ENCODE measurements around the gene ADAM12. TPM values are rescaled to one million over a fixed set of nuclear protein-coding genes. Genes with fewer than 3 reads are reported as not detected.

The ADAM12 gene
- total RNA-seq, 4 donors from 2014 or later: 0.78 to 10.5 (median 1.2) TPM

- WGBS, 2 donors: 74 to 87% methylated on average over 2 of the region's 2 CpGs
- Histone ChIP-seq H3K27me3 (no peaks in the 10 kb centered on the region), H3K36me3 (no peaks in the 10 kb centered on the region), H3K4me3 (no peak overlapping the region), H3K27ac (no peak overlapping the region), H3K9me3 (no peaks in the 10 kb centered on the region), H3K4me1 (no peaks in the 10 kb centered on the region)
- no peak for TF ChIP-seq CTCF (IDR thresholded peaks at IDR 0.05)
- no peak for TF ChIP-seq EP300 (IDR thresholded peaks at IDR 0.05)
- no peak for TF ChIP-seq POLR2A (IDR thresholded peaks at IDR 0.05)
- DNase-seq (ENCODE audit: low spot score in 2 of 2): no peak
These were observed 222.4 kb downstream of the ADAM12 start for GRCh38 chr10:126165874-126166273.

GRCh38 chr10:126163506-126163905 is 224.8 kb downstream of the ADAM12 start:
- no peaks in the 10 kb centered on the region for H3K4me1 ChIP-seq
- H3K27me3 ChIP-seq: no peaks in the 10 kb centered on the region
- TF ChIP-seq CTCF (IDR thresholded peaks at IDR 0.05) (no peak), EP300 (IDR thresholded peaks at IDR 0.05) (no peak), POLR2A (IDR thresholded peaks at IDR 0.05) (no peak)
- H3K4me3 ChIP-seq: no peak overlapping the region
- WGBS, 2 donors: 47 to 51% methylated on average over 4 of the region's 4 CpGs
- H3K36me3 ChIP-seq: no peaks in the 10 kb centered on the region
- no peaks in the 10 kb centered on the region for H3K9me3 ChIP-seq
- H3K27ac ChIP-seq: no peak overlapping the region
- no peak for DNase-seq (ENCODE audit: low spot score in 2 of 2)

DNA sequence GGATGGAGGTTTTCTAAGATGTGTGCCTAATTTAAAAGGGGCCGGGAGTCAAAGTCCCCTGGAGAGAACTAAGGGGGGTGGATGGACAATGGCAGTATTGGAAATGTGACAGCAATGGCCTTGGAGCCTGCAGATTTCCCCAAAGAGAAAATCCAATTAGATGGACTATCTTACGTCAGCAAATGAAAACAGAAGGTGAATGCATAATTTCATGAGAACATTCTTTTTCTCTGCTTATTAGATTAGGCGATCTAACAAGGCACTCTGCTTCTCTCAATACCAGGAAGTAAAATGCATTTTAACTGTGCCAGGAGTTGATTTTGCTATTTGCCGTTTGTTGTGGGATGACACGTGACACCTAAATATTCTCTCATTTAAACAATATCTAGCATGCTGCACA is 226.6 kb downstream of the ADAM12 start:
- no peaks in the 10 kb centered on the region for H3K4me1 ChIP-seq
- TF ChIP-seq POLR2A (IDR thresholded peaks at IDR 0.05) (no peak), CTCF (IDR thresholded peaks at IDR 0.05) (no peak), EP300 (IDR thresholded peaks at IDR 0.05) (no peak)
- no peak overlapping the region for H3K4me3 ChIP-seq
- H3K27me3 ChIP-seq: no peaks in the 10 kb centered on the region
- DNase-seq (ENCODE audit: low spot score in 2 of 2): no peak
- no peaks in the 10 kb centered on the region for H3K36me3 ChIP-seq
- no peak overlapping the region for H3K27ac ChIP-seq
- no peaks in the 10 kb centered on the region for H3K9me3 ChIP-seq
- 72 to 77% methylated on average over 5 of the region's 5 CpGs for WGBS, 2 donors

GRCh38 chr10:126160971-126161630 is 227.2 kb downstream of the ADAM12 start:
- Histone ChIP-seq H3K36me3 (no peaks in the 10 kb centered on the region), H3K9me3 (no peaks in the 10 kb centered on the region), H3K4me3 (no peak overlapping the region), H3K27me3 (no peaks in the 10 kb centered on the region), H3K27ac (no peak overlapping the region), H3K4me1 (no peaks in the 10 kb centered on the region)
- WGBS, 2 donors: 79 to 89% methylated on average over 10 of the region's 10 CpGs
- TF ChIP-seq POLR2A (IDR thresholded peaks at IDR 0.05) (no peak), EP300 (IDR thresholded peaks at IDR 0.05) (no peak), CTCF (IDR thresholded peaks at IDR 0.05) (no peak)
- DNase-seq (ENCODE audit: low spot score in 2 of 2): no peak

DNA sequence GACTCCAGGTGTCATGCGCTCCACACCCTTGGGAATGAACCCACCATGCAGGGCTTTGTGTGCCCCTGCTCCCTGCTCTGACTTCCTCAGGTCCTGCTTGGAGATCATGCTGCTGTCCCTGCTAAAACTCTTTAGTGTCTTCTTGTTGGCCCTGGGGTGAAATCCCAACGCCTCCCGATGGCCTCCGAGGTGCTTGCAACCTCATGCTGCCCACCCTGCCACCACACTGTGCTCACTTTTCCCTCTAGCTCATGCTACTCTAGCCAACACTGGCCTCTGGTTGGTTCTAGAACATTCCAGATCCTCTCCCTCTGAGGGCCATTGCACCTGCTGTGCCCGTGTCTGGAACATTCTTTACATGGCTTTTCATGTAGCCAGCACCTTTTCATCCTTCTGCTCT is 227.7 kb downstream of the ADAM12 start:
- no peaks in the 10 kb centered on the region for H3K27me3 ChIP-seq
- H3K27ac ChIP-seq: no peak overlapping the region
- 66 to 87% methylated on average over 5 of the region's 5 CpGs for WGBS, 2 donors
- no peaks in the 10 kb centered on the region for H3K9me3 ChIP-seq
- no peak overlapping the region for H3K4me3 ChIP-seq
- H3K4me1 ChIP-seq: no peaks in the 10 kb centered on the region
- TF ChIP-seq CTCF (IDR thresholded peaks at IDR 0.05) (no peak), EP300 (IDR thresholded peaks at IDR 0.05) (no peak), POLR2A (IDR thresholded peaks at IDR 0.05) (no peak)
- no peak for DNase-seq (ENCODE audit: low spot score in 2 of 2)
- H3K36me3 ChIP-seq: no peaks in the 10 kb centered on the region
